Measurements from ENCODE around the gene EIF5. TPM values are rescaled to one million over a fixed set of nuclear protein-coding genes. Genes with fewer than 3 reads are reported as not detected.

Gene EIF5
- total and polyA plus RNA-seq, 2 of the 8 experiments (the other 6 are each of a cell fraction or from before 2014, with no cell fraction given): 179 to 323 TPM

DNA sequence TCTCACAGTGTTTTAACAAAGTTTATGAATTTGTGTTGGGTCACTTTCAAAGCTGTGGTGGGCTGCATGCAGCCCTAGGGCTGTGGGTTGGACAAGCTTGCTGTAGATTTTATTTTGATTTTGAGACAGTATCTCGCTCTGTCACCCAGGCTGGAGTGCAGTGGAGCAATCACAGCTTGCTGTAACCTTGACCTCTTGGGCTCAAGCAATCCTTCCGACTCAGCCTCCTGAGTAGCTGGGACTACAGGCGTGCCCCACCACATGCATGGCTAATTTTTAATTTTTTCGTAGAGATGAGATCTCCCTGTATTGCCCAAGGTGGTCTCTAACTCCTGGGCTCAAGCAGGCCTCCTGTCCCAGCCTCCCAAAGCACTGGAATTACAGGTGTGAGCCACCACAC is 56.6 kb downstream of the EIF5 start (continued):
- no peak for TF ChIP-seq YY1 (IDR thresholded peaks at IDR 0.05; ENCODE audit: low read depth, low read length)
